ENCODE measurements around the gene DLGAP3.

GRCh38 chr1:34965597-34965996, 36.1 kb upstream of the DLGAP3 start:
- TF ChIP-seq POLR2A (IDR thresholded peaks at IDR 0.05; ENCODE audit: low read depth, low read length) (no peak), POLR2AphosphoS5 (IDR thresholded peaks at IDR 0.05; ENCODE audit: low read depth, low read length) (no peak)
